HL-60/S4 (cell line): ENCODE data around the gene GHRHR.

Experiments
- in situ Hi-C: fragments of 300-500 bp; cut with MboI; formaldehyde crosslinking; loops from 2 replicates; pipeline ENCODE4 v1.14.3; 2022; ENCODE audit warnings: low sequenced_read_pairs

Gene GHRHR

GRCh38 chr7:30965883-30966282 lies 2.1 kb downstream of the GHRHR start:
- in situ Hi-C loops, result no loop called here

- in situ Hi-C loops, result no loop called here
Measured at GRCh38 chr7:30968294-30968693, 4.5 kb downstream of the GHRHR start.

GRCh38 chr7:30968747-30969603 lies 5.2 kb downstream of the GHRHR start:
- in situ Hi-C loops, result no loop called here

GRCh38 chr7:30969604-30969970 lies 5.8 kb downstream of the GHRHR start:
- in situ Hi-C loops, result no loop called here

GRCh38 chr7:30970074-30970473 lies 6.3 kb downstream of the GHRHR start:
- in situ Hi-C loops, result loop anchor here (10.0 kb wide), 1 partner anchor 165 kb away; no protein-coding TSS in a partner anchor

- in situ Hi-C loops, result loop anchor here (10.0 kb wide), 1 partner anchor 166 kb away; no protein-coding TSS in a partner anchor
Measured at GRCh38 chr7:30970594-30971094, 6.9 kb downstream of the GHRHR start.

- in situ Hi-C loops, result loop anchor here (10.0 kb wide), 1 partner anchor 167 kb away; no protein-coding TSS in a partner anchor
Measured at GRCh38 chr7:30971440-30971839, 7.7 kb downstream of the GHRHR start.

GRCh38 chr7:30971840-30972563 lies 8.2 kb downstream of the GHRHR start:
- in situ Hi-C loops, result loop anchor here (10.0 kb wide), 1 partner anchor 167 kb away; no protein-coding TSS in a partner anchor

- in situ Hi-C loops, result loop anchor here (10.0 kb wide), 1 partner anchor 168 kb away; no protein-coding TSS in a partner anchor
Measured at GRCh38 chr7:30973292-30973691, 9.5 kb downstream of the GHRHR start.

GRCh38 chr7:30973791-30974604 lies 10.2 kb downstream of the GHRHR start:
- in situ Hi-C loops, result loop anchor here (10.0 kb wide), 1 partner anchor 169 kb away; no protein-coding TSS in a partner anchor

GRCh38 chr7:30974605-30975255 lies 11.0 kb downstream of the GHRHR start:
- in situ Hi-C loops, result loop anchor here (5.0 to 10.0 kb wide), 2 partner anchors 143 to 170 kb away; no protein-coding TSS in a partner anchor

GRCh38 chr7:30975256-30975899 lies 11.6 kb downstream of the GHRHR start:
- in situ Hi-C loops, result loop anchor here (5.0 to 10.0 kb wide), 2 partner anchors 142 to 171 kb away; no protein-coding TSS in a partner anchor

- in situ Hi-C loops, result loop anchor here (5.0 to 10.0 kb wide), 2 partner anchors 141 to 172 kb away; no protein-coding TSS in a partner anchor
Measured at GRCh38 chr7:30976381-30976780, 12.6 kb downstream of the GHRHR start.

GRCh38 chr7:30977222-30977621 lies 13.5 kb downstream of the GHRHR start:
- in situ Hi-C loops, result loop anchor here (5.0 to 10.0 kb wide), 2 partner anchors 140 to 172 kb away; no protein-coding TSS in a partner anchor

GRCh38 chr7:30977896-30978564 lies 14.3 kb downstream of the GHRHR start:
- in situ Hi-C loops, result loop anchor here (5.0 to 10.0 kb wide), 2 partner anchors 139 to 173 kb away; no protein-coding TSS in a partner anchor

GRCh38 chr7:30979027-30979426 lies 15.3 kb downstream of the GHRHR start:
- in situ Hi-C loops, result loop anchor here (5.0 to 10.0 kb wide), 2 partner anchors 138 to 174 kb away; no protein-coding TSS in a partner anchor

- in situ Hi-C loops, result no loop called here
Measured at GRCh38 chr7:30980194-30980593, 16.4 kb downstream of the GHRHR start.

- in situ Hi-C loops, result no loop called here
Measured at GRCh38 chr7:30980751-30981150, 17.0 kb downstream of the GHRHR start.
